Measurements from ENCODE around the gene PITX1.

DNA sequence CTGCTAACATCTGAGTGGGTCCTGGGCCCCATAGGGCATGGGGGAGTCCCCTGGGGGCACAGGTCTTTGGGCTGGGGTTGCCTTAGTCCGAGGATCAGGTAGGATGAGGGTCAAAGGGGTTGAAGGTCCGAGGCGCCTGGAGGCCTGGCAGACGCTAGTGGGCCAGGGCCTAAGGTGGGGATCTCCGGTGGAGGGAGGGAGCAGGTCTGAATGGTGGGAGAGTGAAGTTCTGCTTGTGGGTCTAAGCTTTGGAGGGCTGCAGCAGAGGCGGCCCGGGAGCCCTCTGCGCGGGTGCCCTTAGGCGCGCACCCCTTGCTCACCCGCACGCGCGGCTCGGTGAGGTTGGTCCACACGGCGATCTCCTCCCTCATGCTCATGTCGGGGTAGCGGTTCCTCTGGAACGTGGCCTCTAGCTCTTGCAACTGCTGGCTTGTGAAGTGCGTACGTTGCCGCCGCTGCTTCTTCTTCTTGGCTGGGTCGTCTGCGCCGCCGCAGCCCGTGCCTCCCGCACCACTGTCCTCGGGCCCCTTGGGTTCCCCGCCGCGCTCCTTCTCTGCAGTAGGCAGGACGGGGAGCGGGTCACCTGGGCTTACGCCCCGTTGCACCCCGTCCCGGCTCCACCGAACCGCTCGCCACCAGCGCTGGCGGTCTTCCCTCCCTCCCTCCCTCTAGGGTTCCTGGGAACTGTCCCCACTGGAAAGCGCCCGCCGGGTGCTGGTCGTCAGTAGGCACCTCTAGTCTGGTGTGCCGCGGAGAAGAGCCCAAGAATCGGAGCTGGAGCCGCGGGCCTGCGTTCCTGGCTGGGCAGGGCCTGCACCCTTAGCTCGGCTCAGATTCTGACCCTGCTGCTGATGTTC lies 2.8 kb downstream of the PITX1 start:
- TF ChIP-seq, protein P1, sequence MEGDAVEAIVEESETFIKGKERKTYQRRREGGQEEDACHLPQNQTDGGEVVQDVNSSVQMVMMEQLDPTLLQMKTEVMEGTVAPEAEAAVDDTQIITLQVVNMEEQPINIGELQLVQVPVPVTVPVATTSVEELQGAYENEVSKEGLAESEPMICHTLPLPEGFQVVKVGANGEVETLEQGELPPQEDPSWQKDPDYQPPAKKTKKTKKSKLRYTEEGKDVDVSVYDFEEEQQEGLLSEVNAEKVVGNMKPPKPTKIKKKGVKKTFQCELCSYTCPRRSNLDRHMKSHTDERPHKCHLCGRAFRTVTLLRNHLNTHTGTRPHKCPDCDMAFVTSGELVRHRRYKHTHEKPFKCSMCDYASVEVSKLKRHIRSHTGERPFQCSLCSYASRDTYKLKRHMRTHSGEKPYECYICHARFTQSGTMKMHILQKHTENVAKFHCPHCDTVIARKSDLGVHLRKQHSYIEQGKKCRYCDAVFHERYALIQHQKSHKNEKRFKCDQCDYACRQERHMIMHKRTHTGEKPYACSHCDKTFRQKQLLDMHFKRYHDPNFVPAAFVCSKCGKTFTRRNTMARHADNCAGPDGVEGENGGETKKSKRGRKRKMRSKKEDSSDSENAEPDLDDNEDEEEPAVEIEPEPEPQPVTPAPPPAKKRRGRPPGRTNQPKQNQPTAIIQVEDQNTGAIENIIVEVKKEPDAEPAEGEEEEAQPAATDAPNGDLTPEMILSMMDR (conservative IDR thresholded peaks at IDR 0.05 in 1 of 2, IDR thresholded peaks at IDR 0.05 in 1 of 2; ENCODE audit: low read depth in 1 of 2, low read length in 2 of 2): no peak
- TF ChIP-seq EZH2 (IDR thresholded peaks at IDR 0.05; ENCODE audit: low read length, missing control alignments): peak; percentile 78

All from fibroblast of lung (primary cell).